HG03103 (cell line): ENCODE results near the gene DNAAF5.

Experiments used
- ATAC-seq: cut with Tn5 transposase; IDR thresholded peaks from one replicate; pipeline ENCODE4 v1.9.1; 2021; ENCODE audit warnings: low read depth; ENCODE audit not compliant: unreplicated experiment

DNAAF5 gene

DNA sequence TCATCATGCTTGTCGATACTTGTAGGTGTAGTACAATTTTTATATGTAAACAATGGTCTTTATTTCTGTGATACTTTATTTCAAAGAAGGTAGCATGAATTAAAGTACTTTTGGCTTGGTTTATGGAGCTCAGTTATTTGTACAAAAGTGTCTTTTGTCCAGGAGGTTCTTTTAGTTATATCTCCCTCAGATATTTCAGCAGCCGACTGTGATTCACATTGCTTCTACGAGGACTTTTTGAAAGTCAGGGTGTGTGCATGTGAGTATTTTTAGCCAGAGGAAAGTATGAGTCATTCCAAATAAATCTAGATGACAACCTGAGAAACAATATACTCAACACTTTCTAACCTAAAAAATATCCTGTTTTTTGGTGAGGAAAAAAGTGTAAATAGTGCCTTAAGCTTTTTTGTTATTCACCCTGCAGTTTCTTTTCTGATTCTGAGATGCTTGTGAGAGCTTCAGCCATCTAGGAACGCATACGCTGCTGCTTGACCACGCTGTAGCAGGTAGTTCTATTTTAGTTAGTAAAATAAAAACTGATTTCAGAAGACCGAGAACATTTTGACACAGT, 105.2 kb downstream of the DNAAF5 start:
- ATAC-seq, result peak; percentile 67

DNA sequence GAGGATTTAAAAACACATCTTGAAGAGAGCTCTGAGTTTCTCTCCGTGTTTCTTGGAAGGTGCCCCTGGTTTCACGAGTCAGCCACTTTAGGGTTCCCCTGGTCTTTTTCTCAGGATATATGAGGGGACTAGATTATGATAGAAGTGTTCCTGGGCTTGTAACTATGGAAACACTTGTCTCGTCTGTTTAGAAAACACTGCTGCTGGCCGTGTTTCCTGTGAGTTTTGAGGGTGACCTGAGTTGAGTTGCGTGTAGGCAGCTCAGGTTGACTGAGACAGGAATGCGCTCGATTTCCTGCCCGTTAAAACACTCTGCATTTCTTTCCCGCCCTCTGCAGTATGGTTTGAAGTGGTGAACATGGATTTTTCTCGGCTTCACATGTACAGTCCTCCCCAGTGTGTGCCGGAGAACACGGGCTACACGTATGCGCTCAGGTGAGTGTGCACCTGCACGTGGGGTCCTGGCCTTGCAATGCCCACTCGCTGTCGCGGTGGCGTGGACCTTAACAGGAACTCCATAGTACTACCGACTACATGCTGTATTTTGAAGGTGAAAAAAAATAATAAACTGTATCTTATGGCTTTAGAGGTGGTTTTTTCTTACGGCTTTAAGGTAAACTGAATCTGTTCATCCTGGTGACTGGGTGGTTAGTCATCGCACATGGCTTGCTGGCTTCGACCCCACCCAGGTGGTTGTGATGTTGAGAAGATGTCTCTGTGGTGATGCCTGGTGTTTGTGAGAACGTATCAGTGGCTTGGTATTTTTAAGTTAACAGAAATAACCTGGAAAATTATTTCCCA, 105.9 kb downstream of the DNAAF5 start, which contains the start of gene SUN1:
Gene SUN1, plus strand, starts transcription at position 310 of the 801 bp plus-strand sequence. Its CDS starts 49 bp downstream, at position 359.
- ATAC-seq, result peak; percentile 36

DNA sequence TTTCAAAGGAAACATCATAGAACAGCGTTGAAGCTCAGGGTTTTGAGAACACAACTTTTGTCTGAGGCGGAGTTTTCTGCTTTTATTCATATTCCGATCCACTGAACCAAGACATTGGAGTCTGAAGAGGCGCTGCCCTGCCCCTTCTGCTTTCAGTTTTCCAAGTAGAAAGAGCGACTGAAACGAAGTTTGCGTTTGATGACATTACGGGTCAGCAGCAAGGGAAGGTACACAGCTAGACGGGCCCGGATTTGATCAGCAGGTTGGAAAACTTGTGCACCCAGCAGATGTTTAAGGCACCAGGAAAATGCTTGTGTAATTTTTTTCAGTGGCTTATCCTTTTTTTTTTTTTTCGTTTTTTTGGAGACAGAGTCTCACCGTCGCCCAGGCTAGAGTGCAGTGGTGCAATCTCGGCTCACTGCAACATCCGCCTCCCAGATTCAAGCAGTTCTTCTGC, 106.5 kb downstream of the DNAAF5 start:
- ATAC-seq, result no peak

DNA sequence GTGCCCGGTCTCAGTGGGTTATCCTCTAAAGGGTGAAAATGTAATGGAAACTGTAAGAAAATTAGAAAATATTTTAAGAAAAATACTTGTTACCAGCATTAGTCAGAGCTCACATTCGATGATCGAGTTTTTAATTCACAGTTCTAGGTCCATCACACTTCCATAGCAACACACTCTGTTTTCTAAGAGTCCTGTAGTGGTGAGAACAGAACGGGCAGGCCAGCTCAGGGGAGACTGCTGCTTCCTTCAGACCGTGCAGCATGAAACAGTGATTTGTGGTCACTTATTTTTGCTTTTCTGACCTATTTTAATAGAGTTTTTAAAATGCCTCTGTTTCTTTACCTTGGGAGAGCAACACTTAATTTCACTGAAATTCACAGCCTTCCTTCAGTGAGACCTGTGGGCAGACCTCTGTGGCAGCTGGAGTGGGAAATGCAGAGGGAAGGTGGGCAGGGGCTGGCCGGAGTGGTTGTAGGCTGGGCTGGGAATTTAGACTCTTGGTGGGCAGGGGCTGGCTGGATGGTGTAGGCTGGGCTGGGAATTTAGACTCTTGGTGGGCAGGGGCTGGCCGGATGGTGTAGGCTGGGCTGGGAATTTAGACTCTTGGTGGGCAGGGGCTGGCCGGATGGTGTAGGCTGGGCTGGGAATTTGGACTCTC, 107.2 kb downstream of the DNAAF5 start:
- no peak for ATAC-seq

DNA sequence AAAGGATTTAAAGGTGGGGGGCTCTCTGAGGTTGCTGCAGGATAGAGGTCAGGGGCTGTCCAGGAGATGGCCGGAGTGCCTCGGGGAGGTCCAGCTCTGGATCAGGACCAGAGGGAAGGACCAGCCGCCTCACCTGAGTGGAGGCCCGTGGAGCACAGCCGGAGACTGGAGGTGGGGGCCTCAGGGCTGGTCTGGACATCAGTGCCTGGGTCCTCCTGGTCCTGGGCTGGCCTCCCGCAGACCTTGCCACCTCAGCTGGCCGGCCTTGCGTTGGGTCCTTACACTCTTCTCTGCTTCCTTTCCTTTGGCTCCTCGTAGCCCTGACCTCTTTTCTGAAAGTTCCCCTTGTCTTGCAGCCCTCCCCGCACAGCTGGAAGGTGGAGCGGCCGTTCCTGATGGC, 107.8 kb downstream of the DNAAF5 start:
- ATAC-seq, result no peak

DNA sequence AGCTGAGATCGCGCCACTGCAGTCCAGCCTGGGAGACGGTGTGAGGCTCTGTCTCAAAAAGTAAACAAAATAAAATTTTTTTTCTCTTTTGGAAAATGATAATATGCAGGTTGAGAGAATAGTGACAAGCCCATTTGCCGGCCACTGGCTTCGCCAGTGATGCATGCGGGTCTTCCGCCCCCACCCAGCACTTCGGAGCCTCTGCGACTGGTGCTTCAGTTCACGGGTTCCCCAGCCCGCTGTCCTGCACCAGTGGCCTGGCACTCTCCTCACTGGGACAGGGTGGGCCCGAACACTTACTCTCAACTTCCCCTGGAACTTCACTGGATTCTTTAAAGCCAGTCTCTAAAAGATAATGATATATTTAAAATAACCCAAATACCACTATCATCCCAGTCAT, 108.5 kb downstream of the DNAAF5 start:
- no peak for ATAC-seq

DNA sequence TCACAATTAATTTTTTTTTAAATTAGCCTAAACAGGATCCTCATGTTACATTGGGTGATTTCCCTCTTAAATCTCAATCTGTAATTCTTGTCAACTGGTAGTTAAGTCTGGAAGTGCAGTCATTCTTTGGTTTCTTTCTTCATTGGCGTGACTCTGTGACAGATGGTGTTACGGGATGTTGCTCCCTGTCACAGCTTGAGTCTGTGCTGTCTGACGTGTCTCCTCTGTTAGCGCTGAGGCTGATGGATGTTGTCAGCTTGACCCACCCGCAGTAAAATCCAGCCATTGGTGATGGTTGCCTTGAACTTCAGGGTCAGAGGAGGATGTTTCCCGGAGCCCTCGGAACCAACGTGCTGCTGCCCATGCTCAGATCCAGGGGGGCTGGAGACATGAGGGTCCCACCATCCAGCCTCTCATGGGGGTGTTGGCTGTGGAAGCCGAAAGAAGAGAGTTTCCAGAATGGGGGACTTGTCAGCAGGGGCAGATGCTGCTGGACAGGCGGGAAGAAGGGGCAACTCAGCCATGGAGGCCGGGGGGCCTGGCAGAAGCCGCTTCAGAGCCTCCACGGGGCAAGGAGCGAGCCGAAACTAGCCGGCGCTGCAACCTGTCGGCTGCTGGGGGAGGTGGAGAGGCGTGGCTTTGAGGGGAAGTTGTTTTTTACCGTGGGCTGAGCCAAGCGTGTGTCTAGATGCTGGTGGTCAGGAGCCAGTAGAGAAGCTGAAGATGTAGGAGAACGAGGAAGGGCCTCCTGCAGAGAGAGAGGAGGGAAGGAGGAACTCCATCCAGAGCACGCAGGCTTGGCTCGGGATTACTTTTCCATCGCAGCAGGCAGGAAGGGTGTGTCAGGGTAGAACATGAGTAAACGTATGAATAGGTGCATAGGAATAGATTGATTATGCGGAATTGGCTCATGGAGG, 109.2 kb downstream of the DNAAF5 start:
- no peak for ATAC-seq
